ENCODE measurements around the gene KRI1.
A peak's percentile ranks its signal among the peaks of the same experiment; 100 is the strongest.

The KRI1 gene

GRCh38 chr19:10565567-10566407 lies at the start of gene KRI1:
Gene KRI1, minus strand, starts transcription at chr19:10566010. Its CDS starts 11 bp downstream, at chr19:10565999.
- peak; percentile 95 to 96 for DNase-seq

DNA sequence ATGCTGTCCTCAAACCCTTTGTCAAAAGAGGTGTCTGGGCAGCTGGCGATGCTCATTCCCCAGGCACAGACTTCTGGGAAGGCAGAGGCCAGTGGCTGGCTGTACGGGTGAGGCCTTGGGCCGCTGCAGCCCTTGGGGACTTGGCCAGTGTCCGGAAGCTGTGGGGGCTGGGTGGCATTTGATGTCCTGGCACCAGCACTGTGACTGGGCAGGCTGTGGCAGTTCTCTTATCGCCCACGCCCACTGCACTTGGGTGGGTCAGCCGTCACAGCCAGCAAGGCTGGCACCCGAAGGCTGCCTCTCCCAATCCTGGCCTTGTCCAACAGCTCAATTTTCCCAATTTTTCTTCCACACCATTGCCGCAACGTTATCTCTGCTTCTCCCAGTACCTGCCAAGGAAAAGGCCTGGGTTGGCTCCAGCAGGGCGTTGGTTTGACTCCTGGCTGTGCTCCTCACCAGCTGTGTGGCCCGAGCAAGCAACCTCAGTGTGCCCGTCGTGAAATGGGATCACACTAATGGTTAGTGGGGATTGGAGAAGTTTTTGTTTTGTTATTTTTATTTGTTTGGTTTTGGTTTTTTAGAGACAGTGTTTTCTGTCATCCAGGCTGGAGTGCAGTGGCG lies 46.8 kb upstream of the KRI1 start:
- no peak for DNase-seq

DNA sequence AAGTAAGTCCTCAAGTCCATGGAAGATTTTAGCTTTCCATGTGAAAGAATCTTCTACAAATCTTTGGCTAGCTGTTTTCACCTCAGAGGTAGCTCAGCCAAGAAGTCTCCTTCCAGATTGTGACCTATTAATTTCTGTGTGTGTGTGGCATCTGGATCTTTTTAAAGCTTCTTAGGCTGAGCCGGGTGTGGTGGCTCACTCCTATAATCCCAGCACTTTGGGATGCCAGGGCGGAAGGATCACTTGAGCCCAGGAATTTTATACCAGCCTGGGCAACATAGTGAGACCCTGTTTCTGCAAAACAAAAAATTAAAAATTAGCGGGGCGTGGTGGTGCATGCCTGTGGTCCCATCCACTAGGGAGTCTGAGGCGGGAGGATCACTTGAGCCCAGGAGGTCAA lies 46.1 kb upstream of the KRI1 start:
- no peak for DNase-seq

- peak in 1 of 2 experiments; percentile 49 for DNase-seq
Measured at GRCh38 chr19:10604460-10604980, 38.7 kb upstream of the KRI1 start.

DNA sequence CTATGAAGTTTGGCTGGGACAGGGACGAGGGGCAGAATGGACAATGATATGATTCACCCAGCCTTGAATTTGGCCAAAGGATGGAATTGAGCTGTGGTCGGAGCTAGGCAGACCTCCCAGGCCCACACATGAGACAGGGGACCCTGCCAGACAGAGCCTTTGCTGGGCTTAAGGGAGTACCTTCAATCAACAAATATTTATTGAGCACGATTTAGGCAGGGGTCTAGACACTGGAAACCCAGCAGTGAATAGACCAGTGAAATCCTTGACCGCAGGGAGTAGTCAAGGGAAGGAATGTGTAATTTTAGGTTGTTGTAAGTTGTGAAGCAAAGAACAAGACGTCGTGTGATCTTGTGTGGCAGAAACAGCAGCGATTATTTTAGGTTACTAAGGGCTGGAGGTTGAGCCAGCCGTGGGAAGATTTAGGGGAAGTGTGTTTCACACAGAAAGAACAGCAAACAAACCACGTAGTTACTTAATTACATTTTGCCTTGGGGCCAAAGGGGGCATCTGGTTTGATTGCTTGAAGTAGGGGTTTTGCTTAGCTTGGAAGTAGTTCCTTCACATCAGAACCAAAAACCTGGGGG lies 38.2 kb upstream of the KRI1 start:
- DNase-seq, result peak; percentile 75 to 77

DNA sequence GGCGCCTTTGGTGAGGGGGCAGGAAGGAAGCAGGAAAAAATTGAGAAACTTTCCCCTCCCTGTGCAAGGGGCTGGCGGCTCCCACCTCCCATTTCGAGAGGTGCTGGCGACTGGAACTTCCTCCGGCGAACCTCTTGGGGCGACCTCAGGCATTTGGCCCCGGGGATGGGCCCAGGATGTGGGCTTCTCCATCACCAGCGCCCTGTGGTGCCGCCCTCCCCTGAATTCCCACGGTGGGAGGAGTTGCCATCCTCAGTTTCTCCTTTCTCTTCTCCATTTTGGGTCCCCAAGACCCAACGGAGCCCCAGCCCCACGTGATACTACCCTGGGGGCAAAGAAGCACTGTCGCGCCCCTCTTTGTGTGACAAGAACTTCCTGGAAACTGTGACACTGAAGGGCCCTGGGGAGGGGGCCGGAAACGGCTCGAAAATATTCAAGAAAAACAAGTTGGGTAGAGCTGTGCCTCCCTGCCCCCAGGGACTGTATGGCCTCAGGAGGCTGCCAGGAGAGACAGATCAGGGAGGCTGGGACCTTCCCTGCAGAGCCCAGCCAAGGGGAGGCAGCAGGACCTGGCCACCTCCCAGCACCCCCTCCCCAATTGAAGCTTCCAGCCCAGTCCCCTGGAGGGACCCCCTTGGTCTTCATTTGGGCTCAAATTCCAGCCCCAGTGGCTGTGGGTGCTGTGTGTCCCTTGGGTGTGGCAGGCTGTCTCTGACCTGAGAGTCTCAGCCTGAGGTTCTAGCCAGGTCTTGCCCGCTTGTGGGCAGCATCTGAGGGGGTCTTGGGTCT lies 37.5 kb upstream of the KRI1 start:
- DNase-seq, result peak; percentile 18 to 19

- DNase-seq, result peak; percentile 57 to 69
Measured at GRCh38 chr19:10602330-10603083, 36.7 kb upstream of the KRI1 start.

DNA sequence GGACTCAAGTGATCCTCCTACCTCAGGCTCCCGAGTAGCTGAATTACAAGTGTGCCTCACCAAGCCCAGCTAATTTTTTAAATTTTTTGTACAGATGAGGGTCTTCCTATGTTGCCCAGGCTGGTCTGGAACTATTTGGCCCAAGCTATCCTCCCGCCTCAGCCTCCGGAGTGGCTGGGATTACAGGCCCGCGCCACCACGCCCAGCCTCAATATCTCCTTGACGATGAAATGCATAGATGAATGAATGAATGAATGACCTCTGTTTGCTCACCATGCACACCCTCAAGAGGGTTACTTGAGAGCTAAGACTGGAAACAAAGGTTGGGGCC lies 36.2 kb upstream of the KRI1 start:
- DNase-seq, result no peak

DNA sequence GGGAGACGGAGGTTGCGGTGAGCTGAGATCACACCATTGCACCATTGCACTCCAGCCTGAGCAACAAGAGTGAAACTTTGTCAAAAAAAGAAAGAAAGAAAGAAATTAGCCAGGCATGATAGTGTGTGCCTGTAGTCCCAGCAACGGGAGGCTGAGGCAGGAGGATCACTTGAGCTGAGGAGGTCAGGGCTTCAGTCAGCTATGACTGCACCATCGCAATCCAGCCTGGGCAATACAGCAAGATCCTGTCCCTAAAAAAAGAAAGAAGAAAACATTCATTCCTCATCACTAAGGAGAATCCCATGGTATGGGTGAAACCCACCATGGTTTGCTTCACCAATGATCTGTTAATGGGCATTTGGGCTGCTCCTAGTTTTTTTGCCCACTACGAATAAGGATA lies 34.3 kb upstream of the KRI1 start:
- no peak for DNase-seq

- DNase-seq, result no peak
Measured at GRCh38 chr19:10593820-10594637, 28.2 kb upstream of the KRI1 start.

DNA sequence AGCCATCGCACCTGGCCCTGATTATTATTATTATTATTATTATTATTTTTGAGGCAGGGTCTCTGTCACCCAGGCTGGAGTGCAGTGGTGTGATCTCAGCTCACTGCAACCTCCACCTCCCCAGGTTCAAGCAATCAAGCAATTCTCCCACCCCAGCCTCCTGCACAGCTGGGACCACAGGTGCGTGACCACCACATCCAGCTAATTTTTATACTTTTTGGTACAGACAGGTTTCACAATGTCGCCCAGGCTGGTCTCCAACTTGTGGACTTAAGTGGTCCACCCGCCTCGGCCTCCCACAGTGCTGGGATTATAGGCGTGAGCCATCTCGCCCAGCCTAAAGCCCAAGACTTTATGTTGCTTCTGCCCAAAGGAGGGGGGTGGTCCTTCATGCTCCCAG lies 27.3 kb upstream of the KRI1 start:
- no peak for DNase-seq

- no peak for DNase-seq
Measured at GRCh38 chr19:10587839-10588150, 22.0 kb upstream of the KRI1 start.

- DNase-seq, result no peak
Measured at GRCh38 chr19:10587022-10587838, 21.4 kb upstream of the KRI1 start, which contains the start of gene AP1M2. Gene AP1M2, minus strand, starts transcription at chr19:10587312. Its CDS starts 81 bp downstream, at chr19:10587231.

DNA sequence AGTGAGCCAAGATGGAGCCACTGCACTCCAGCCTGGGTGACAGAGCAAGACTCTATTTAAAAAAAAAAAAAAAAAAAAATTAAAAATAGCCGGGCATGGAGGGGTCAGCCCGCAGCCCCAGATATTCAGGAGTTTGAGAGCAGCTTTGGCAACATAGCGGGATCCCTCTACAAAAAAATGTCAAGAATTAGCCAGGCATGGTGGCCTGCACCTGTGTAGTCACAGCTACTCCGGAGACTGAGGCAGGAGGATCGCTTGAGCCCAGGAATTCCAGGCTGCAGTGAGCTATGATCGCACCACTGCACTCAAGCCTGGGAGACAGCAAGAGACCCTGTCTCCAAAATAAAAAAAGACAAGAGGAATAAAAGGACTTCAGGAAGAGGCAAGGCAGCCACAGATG lies 20.6 kb upstream of the KRI1 start:
- DNase-seq, result no peak

GRCh38 chr19:10583036-10583776 lies 17.4 kb upstream of the KRI1 start:
- no peak for DNase-seq

DNA sequence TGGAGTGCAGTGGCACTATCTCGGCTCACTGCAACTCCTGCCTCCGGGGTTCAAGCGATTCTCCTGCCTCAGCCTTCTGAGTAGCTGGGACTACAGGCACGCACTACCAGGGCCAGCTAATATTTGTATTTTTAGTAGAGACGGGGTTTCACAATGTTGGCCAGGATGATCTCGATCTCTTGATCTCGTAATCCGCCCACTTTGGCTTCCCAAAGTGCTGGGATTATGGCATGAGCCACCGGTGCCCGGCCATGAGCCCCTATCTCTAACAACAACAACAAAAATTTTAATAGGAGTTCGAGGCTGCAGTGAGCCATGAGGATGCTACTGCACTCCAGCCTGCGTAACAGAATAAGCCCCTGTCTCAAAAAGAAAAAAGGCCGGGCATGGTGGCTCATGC lies 16.3 kb upstream of the KRI1 start:
- DNase-seq, result no peak

- peak; percentile 92 to 93 for DNase-seq
Measured at GRCh38 chr19:10580979-10581631, 15.3 kb upstream of the KRI1 start.

DNA sequence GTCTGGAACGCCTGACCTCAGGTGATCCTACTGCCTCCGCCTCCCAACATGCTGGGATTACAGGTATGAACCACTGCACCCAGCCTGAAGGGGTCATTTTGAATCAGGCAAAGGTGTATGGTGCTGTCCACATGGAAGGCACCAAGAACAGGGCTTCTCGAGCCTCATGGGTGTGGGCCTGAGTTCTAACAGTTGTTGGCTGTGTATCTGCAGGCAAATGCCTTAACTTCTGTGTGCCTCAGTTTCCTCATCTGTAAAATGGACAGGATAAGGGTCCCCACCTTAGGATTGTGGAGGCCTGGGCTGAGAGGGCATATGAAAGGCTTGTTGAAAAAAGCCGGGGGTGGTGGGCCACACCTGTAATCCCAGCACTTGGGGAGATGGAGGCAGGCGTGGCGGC lies 12.1 kb upstream of the KRI1 start:
- no peak for DNase-seq

- DNase-seq, result no peak
Measured at GRCh38 chr19:10575011-10575716, 9.4 kb upstream of the KRI1 start.

Measured in Kasumi-1 (cell line).